Activated naive CD8-positive, alpha-beta T cell (primary cell): ENCODE data around the gene EEIG2.
A peak's percentile ranks its signal among the peaks of the same experiment; 100 is the strongest.
"Not testable (repeated sequence)": the region's sequence is repeated elsewhere in the genome, so short reads cannot be mapped to it uniquely, and the experiment has no call there.

Experiments used
- H3K27ac Mint-ChIP-seq: one replicate; pipeline ENCODE4 v1.8.0; 2021; ENCODE audit warnings: mixed read lengths
- H3K27me3 Mint-ChIP-seq: one replicate; pipeline ENCODE4 v1.8.0; 2021; ENCODE audit warnings: mixed read lengths
- H3K36me3 Mint-ChIP-seq: one replicate; pipeline ENCODE4 v1.8.0; 2021; ENCODE audit warnings: mixed read lengths
- H3K4me1 Mint-ChIP-seq: one replicate; pipeline ENCODE4 v1.8.0; 2021; ENCODE audit warnings: low read depth, mixed read lengths
- H3K4me3 Mint-ChIP-seq: one replicate; pipeline ENCODE4 v1.8.0; 2021; ENCODE audit warnings: mild to moderate bottlenecking, mixed read lengths
- H3K9me3 Mint-ChIP-seq: one replicate; pipeline ENCODE4 v1.8.0; 2021; ENCODE audit warnings: low read depth, mixed read lengths

EEIG2 gene

DNA sequence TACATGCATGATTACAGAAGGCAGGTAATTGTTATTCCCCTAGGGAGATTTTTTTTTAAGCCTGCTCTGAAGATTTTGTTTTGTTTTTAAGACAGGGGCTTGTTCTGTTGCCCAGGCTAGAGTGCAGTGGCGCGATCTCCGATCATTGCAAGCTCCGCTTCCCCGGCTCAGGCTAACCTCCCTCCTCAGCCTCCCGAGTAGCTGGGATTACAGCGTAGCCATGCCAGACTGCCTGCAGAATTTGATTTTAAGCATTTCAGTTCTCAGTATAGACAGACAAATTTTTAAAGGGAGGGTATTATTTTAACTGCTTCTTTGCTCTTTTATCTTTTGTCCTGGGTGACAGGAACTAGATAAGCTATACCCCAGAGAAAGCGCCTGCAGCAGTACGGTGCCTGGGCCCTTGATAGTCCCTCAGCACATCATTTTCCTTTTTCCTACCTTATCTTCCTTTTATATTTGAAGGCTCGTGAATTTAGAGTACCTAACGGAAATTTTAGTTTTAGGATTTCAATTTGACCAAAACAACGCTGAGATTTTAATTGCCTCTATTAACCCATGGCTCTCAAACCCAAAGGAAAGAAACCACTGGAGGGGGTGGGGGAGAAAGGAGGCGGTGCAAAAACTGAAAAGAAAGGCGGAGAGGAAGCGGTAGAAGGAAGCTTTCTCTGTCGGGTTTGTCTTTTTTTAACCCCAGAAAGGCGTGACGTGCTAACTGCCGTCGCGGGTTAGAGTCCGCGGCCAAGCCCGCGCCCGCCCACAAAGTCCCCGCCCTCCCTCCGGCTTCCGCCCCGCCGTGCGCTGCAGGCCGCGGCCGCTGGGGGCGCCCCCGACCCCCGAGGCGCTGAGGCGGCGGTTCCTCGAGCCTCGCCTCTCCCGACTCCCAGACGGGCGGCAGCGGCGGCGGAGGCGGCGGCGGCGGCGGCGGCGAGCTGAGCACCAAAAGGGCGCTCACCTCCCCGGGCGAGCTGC lies at the start of gene EEIG2:
Gene EEIG2, plus strand, starts transcription at position 886 of the 972 bp plus-strand sequence. CDS start 329 bp downstream, outside the sequence.
- H3K27ac Mint-ChIP-seq = peak within 1 kb of the TSS; percentile 79
- H3K9me3 Mint-ChIP-seq = no peaks in the 10 kb centered on the region
- H3K4me1 Mint-ChIP-seq = peaks cover 36% of the 10 kb centered on the region
- H3K4me3 Mint-ChIP-seq = peak within 1 kb of the TSS; percentile 91
- peaks cover 2% of the 10 kb centered on the region for H3K36me3 Mint-ChIP-seq
- H3K27me3 Mint-ChIP-seq = no peaks in the 10 kb centered on the region

DNA sequence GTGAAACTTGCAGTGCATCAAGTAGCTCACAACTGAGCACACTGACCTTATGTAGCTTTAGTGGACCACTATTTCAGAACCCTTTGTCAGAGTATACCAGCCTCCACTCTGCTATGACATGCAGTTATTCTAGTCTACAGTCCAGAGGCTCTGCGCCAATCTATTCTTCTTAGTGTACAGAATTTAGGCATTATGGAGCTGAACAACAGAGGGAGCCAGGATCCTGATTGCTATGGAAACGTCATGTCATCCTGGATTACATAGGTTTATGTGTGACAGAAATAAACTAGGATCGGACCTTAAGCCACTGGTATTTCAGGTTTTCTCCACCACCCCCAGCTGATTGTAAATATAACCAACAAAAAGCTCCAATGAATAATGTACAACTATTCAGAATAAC lies 48.1 kb upstream of the EEIG2 start:
- Mint-ChIP-seq H3K4me1 (no peaks in the 10 kb centered on the region), H3K36me3 (no peaks in the 10 kb centered on the region), H3K27ac (no peak overlapping the region), H3K4me3 (no peak overlapping the region), H3K9me3 (no peaks in the 10 kb centered on the region), H3K27me3 (peaks cover 17% of the 10 kb centered on the region)

DNA sequence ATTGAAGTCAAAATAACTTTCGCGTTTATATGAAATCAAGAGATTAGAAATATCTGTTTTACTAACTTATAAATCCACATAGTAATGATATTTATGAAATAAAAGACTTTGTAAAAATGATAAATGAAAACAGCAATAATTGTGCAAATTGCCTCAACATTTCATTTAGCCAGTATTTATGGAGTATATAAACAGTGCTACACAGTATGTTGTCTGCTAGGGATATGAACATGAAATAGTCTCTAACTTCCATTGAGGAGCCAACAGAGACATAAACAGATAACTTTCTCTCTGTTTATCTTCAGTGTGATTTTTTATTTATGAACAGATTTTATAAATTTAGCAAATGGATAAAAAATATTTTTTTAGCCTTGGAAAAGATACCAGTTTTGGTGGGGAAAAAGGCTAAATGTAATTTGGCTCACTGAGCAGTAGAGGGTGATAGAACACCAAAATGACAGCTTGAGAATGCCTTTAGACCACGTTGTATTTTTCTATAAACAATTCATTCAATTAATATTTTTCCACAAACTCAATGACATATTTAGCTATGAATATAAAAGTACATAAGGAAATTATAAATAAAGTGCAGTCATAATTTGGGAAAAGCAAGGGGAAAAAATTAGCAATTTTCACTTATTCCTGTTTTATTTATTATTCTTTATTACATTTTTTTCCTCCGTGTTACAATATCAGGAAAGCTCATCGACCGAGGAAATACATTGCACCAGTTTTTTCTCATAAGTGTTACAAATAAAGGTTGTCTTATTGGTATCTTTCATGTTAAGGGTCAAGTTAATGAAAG lies 47.5 kb upstream of the EEIG2 start:
- Mint-ChIP-seq H3K27me3 (peaks cover 18% of the 10 kb centered on the region), H3K36me3 (no peaks in the 10 kb centered on the region), H3K27ac (no peak overlapping the region), H3K4me3 (no peak overlapping the region), H3K4me1 (no peaks in the 10 kb centered on the region), H3K9me3 (no peaks in the 10 kb centered on the region)

DNA sequence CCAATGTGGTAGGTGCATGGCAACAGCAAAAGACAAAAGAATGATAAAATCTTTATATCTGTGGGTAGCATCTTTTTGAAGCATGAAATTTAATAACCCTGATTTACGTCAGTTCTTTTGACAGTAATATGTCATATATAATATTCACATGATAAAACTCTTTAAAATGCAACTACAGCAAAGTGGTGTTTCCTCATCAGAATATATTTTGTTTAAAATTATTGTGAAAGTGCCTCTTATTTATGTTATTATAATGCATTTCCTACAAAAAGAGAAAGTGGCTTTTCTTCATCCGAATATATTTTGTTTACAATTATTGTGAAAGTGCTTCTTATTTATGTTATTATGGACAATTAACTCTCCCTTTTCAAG lies 46.9 kb upstream of the EEIG2 start:
- H3K27me3 Mint-ChIP-seq = peaks cover 15% of the 10 kb centered on the region
- H3K4me1 Mint-ChIP-seq = no peaks in the 10 kb centered on the region
- H3K27ac Mint-ChIP-seq = no peak overlapping the region
- no peaks in the 10 kb centered on the region for H3K9me3 Mint-ChIP-seq
- no peak overlapping the region for H3K4me3 Mint-ChIP-seq
- H3K36me3 Mint-ChIP-seq = no peaks in the 10 kb centered on the region

DNA sequence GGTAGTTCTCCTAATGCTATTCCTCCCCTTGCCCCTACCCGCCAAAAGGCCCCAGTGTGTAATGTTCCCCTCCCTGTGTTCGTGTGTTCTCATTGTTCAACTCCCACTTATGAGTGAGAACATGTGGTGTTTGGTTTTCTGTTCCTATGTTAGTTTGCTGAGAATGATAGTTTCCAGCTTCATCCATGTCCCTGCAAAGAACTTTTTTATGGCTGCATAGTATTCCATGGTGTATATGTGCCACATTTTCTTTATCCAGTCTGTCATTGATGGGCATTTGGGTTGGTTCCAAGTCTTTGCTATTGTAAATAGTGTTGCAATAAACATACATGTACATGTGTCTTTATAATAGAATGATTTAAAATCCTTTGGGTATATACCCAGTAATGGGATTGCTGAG lies 46.0 kb upstream of the EEIG2 start:
- not testable (repeated sequence) for H3K27ac Mint-ChIP-seq, H3K4me3 Mint-ChIP-seq
- H3K27me3 Mint-ChIP-seq = peaks cover 14% of the 10 kb centered on the region

DNA sequence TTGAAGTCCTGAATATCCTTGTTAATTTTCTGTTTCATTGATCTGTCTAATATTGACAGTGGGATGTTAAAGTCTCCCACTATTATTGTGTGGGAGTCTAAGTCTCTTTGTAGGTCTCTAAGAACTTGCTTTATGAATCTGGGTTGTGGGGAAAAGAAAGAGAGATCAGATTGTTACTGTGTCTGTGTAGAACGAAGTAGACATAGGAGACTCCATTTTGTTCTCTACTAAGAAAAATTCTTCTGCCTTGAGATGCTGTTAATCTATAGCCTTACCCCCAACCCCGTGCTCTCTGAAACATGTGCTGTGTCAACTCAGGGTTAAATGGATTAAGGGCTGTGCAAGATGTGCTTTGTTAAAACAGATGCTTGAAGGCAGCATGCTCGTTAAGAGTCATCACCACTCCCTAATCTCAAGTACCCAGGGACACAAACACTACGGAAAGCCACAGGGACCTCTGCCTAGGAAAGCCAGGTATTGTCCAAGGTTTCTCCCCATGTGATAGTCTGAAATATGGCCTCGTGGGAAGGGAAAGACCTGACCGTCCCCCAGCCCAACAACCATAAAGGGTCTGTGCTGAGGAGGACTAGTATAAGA lies 42.5 kb upstream of the EEIG2 start:
- not testable (repeated sequence) for H3K4me3 Mint-ChIP-seq, H3K9me3 Mint-ChIP-seq, H3K4me1 Mint-ChIP-seq, H3K27ac Mint-ChIP-seq, H3K36me3 Mint-ChIP-seq, H3K27me3 Mint-ChIP-seq

More for the DNA sequence above, 46.0 kb upstream of the EEIG2 start:
- H3K36me3 Mint-ChIP-seq, H3K9me3 Mint-ChIP-seq, H3K4me1 Mint-ChIP-seq: not testable (repeated sequence)

DNA sequence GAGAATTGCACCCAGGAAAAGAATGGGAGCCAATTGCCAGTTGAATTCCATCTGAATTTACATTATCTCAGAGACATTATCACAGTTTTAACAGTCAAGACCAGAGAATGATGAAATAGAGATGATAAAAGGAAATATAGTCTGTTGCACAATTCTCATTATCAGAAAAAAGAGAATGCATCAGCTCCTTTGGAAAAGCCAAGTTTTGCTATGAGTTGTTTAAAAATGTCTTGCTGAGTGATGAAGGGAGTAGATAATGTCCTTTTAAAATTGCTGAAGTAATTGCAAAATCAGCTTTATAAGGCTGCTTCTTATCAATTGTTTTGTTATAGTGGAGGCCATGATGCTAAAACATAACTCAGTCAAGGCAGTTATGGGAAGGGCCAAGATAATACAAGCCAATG lies 37.9 kb upstream of the EEIG2 start:
- no peaks in the 10 kb centered on the region for H3K36me3 Mint-ChIP-seq
- peaks cover 3% of the 10 kb centered on the region for H3K9me3 Mint-ChIP-seq
- peaks cover 3% of the 10 kb centered on the region for H3K27me3 Mint-ChIP-seq
- no peak overlapping the region for H3K4me3 Mint-ChIP-seq
- no peak overlapping the region for H3K27ac Mint-ChIP-seq
- H3K4me1 Mint-ChIP-seq = no peaks in the 10 kb centered on the region

DNA sequence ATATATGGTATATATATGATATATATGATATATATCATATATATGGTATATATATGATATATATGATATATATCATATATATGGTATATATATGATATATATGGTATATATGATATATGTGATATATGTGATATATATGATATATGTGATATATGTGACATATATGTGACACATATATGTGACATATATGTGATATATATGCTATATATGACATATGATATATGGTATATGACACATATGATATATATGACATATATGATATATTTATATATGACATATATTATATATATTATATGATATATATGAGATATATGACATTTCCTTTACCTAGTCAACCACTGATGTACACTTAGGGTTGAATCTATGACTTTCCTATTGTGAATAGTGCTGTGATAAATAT lies 36.1 kb upstream of the EEIG2 start:
- H3K27me3 Mint-ChIP-seq = peaks cover 5% of the 10 kb centered on the region
- H3K4me3 Mint-ChIP-seq = no peak overlapping the region
- H3K27ac Mint-ChIP-seq = no peak overlapping the region

DNA sequence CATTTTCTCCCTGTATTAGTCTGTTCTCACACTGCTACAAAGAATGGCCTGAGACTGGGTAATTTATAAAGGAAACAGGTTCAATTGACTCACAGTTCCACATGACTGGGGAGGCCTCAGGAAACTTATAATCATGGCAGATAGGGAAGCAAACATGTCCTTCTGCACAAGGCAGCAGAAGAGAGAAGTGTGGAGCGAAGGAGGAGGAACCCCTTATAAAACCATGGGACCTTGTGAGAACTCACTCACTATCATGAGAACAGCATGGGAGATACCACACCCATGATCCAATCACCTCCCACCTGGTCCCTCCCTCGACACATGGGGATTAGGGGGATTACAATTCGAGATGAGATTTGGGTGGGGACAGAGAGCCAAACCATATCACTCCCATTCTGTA lies 35.2 kb upstream of the EEIG2 start:
- H3K27me3 Mint-ChIP-seq = peaks cover 5% of the 10 kb centered on the region
- no peak overlapping the region for H3K4me3 Mint-ChIP-seq
- no peaks in the 10 kb centered on the region for H3K4me1 Mint-ChIP-seq
- H3K9me3 Mint-ChIP-seq = peaks cover 3% of the 10 kb centered on the region
- no peaks in the 10 kb centered on the region for H3K36me3 Mint-ChIP-seq
- no peak overlapping the region for H3K27ac Mint-ChIP-seq

More for the DNA sequence above, 36.1 kb upstream of the EEIG2 start:
- Mint-ChIP-seq H3K36me3 (no peaks in the 10 kb centered on the region), H3K9me3 (peaks cover 3% of the 10 kb centered on the region), H3K4me1 (no peaks in the 10 kb centered on the region)

DNA sequence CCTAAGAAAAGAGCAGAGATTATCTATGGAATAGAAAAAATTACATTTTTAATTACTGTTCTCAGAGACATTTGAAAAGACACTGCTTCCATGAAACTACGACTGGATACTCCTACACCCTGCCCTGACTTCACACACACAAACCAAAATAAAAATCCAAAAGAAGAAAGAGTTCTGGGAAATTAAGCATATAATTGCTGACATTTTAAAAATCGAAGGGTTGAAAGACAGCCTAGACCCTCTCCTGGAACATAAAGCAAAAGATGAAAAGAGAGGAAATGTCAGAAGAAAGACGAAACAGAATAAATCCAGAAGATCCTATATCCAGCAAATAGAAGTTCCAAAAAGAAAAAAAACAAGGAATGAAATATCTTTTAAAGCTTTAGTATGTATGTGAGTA lies 32.8 kb upstream of the EEIG2 start:
- H3K4me3 Mint-ChIP-seq = no peak overlapping the region
- no peak overlapping the region for H3K27ac Mint-ChIP-seq
- H3K9me3 Mint-ChIP-seq = peaks cover 3% of the 10 kb centered on the region
- peaks cover 6% of the 10 kb centered on the region for H3K27me3 Mint-ChIP-seq
- H3K36me3 Mint-ChIP-seq = no peaks in the 10 kb centered on the region
- no peaks in the 10 kb centered on the region for H3K4me1 Mint-ChIP-seq

DNA sequence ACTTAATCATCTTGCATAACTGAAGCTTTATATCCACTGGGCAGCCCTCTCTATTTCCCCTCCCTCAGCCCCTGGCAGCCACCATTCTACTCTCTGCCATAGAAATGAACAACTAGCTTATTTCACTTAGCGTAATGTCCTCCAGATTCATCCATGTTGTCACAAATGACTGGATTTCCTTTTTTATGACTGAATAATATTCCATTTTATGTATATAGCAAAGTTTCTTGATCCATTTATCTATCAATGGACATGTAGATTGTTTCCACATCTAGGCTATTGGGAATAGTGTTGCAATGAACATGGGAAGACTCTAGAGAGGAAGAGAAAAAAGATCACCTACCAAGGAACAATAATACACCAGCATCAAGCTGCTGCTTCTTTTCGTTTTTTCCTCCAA lies 32.1 kb upstream of the EEIG2 start:
- Mint-ChIP-seq H3K4me1 (no peaks in the 10 kb centered on the region), H3K27me3 (peaks cover 6% of the 10 kb centered on the region), H3K27ac (no peak overlapping the region), H3K9me3 (peaks cover 3% of the 10 kb centered on the region), H3K36me3 (no peaks in the 10 kb centered on the region), H3K4me3 (no peak overlapping the region)

DNA sequence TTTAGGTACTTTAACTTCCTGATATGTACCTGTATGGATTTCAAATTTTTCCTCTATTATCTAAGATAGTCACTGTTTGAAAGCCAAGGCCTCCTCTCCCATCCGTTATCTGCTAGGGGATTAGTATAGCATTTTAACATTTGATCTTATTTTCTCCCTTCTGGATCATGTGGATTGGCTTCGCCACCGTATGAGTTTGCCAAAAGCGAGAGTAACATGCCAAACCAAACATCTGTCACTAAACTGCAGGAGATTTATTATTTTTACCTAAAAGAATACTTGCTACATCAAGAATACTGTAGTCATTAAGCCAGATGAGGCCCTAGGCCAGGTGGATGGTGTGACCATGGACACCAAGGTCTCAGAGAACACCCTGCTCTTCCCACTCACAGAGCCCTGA lies 28.5 kb upstream of the EEIG2 start:
- Mint-ChIP-seq H3K27ac (no peak overlapping the region), H3K4me1 (no peaks in the 10 kb centered on the region), H3K4me3 (no peak overlapping the region)

DNA sequence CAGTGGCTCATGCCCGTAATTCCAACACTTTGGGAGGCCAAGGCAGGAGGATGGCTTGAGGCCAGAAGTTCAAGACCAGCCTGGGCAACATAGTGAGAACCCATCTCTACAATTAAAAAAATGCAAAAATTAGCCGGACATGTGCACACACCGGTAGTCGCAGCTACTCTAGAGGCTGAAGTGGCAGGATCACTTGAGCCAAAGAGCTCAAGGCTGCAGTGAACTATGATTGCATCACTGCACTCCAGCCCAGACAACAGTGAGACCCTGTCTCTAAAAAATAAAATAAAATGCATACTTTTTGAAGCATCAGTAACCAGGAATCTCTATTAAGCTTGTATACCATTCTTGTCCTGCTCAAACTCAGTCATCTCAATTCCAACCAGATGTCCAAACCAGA lies 27.2 kb upstream of the EEIG2 start:
- H3K36me3 Mint-ChIP-seq = no peaks in the 10 kb centered on the region
- H3K4me1 Mint-ChIP-seq = no peaks in the 10 kb centered on the region
- no peak overlapping the region for H3K4me3 Mint-ChIP-seq
- H3K27ac Mint-ChIP-seq = no peak overlapping the region
- no peaks in the 10 kb centered on the region for H3K9me3 Mint-ChIP-seq
- peaks cover 3% of the 10 kb centered on the region for H3K27me3 Mint-ChIP-seq

More for the DNA sequence above, 28.5 kb upstream of the EEIG2 start:
- peaks cover 6% of the 10 kb centered on the region for H3K27me3 Mint-ChIP-seq
- no peaks in the 10 kb centered on the region for H3K36me3 Mint-ChIP-seq
- H3K9me3 Mint-ChIP-seq = no peaks in the 10 kb centered on the region

DNA sequence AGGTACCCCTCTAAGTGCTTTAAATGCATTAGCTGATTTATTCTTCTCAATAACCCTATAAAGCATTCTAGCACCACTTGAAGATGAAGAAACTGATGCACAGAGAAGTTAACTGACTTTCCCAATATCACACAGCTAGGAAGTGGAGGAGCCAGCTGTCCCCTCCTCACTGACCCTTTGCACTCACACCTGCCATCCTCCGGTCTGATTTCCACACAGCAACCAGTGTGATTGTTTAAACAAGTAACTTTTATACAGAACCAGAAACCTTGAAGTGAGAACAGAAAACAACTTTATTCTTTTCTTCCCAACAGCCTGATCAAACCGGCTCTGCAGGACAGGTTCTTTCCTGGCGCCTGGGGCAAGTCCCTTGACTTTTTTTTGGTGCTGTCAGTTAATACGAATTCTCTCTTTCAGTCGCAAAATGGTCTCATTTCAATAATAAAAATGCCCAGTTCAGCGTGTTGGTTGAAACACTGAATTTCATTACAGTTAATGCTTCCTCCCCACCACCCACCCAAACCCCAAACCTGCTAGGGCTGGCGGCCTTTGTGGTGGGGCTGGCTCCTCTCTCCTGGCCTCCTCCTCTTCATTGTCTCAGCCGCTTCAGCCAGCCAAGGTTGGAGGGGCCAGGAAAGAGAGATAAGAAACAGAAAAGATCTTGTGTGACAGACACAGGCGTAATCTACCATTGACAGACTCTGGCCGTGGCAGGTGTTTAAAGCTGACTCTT lies 26.4 kb upstream of the EEIG2 start:
- Mint-ChIP-seq H3K9me3 (peaks cover 6% of the 10 kb centered on the region), H3K4me3 (no peak overlapping the region), H3K27me3 (peaks cover 3% of the 10 kb centered on the region), H3K4me1 (no peaks in the 10 kb centered on the region), H3K27ac (no peak overlapping the region), H3K36me3 (no peaks in the 10 kb centered on the region)
